Measurements from ENCODE around the gene PI16.

DNA sequence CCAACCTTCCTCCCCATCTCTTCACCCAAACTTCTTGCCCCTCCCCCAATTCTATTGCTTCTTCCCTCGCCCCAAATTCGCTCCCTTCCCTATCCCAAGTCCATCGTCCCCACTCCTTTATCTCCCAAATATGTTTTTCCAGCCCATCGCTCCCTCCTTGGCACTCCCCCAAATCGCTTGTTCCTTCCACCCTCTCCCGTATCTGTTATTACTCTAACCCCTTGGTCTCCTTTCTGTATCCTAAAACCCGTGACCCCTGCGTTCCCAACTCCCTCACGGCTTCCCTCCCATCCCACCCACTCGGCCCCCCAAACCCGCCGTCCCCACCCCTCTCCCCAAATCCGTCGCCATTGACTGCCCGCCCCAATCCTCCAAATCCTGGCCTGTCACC is 30.9 kb downstream of the PI16 start:
- TF ChIP-seq FOXJ3 (CRISPR knock-in tag; IDR thresholded peaks at IDR 0.05; ENCODE audit: borderline replicate concordance) (no peak), ELF4 (CRISPR knock-in tag; IDR thresholded peaks at IDR 0.05; ENCODE audit: low read depth) (no peak), SP1 (CRISPR knock-in tag; conservative IDR thresholded peaks at IDR 0.05) (no peak), IRF2 (CRISPR knock-in tag; IDR thresholded peaks at IDR 0.05; ENCODE audit: borderline replicate concordance, low read depth) (no peak), RELA (CRISPR knock-in tag; IDR thresholded peaks at IDR 0.05; ENCODE audit: borderline replicate concordance) (no peak)
- TF ChIP-seq, protein P1, sequence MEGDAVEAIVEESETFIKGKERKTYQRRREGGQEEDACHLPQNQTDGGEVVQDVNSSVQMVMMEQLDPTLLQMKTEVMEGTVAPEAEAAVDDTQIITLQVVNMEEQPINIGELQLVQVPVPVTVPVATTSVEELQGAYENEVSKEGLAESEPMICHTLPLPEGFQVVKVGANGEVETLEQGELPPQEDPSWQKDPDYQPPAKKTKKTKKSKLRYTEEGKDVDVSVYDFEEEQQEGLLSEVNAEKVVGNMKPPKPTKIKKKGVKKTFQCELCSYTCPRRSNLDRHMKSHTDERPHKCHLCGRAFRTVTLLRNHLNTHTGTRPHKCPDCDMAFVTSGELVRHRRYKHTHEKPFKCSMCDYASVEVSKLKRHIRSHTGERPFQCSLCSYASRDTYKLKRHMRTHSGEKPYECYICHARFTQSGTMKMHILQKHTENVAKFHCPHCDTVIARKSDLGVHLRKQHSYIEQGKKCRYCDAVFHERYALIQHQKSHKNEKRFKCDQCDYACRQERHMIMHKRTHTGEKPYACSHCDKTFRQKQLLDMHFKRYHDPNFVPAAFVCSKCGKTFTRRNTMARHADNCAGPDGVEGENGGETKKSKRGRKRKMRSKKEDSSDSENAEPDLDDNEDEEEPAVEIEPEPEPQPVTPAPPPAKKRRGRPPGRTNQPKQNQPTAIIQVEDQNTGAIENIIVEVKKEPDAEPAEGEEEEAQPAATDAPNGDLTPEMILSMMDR (IDR thresholded peaks at IDR 0.05) = no peak
- TF ChIP-seq, protein P2, sequence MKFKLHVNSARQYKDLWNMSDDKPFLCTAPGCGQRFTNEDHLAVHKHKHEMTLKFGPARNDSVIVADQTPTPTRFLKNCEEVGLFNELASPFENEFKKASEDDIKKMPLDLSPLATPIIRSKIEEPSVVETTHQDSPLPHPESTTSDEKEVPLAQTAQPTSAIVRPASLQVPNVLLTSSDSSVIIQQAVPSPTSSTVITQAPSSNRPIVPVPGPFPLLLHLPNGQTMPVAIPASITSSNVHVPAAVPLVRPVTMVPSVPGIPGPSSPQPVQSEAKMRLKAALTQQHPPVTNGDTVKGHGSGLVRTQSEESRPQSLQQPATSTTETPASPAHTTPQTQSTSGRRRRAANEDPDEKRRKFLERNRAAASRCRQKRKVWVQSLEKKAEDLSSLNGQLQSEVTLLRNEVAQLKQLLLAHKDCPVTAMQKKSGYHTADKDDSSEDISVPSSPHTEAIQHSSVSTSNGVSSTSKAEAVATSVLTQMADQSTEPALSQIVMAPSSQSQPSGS (CRISPR knock-in tag; IDR thresholded peaks at IDR 0.05; ENCODE audit: borderline replicate concordance, low read depth) = no peak
- TF ChIP-seq, protein P3, sequence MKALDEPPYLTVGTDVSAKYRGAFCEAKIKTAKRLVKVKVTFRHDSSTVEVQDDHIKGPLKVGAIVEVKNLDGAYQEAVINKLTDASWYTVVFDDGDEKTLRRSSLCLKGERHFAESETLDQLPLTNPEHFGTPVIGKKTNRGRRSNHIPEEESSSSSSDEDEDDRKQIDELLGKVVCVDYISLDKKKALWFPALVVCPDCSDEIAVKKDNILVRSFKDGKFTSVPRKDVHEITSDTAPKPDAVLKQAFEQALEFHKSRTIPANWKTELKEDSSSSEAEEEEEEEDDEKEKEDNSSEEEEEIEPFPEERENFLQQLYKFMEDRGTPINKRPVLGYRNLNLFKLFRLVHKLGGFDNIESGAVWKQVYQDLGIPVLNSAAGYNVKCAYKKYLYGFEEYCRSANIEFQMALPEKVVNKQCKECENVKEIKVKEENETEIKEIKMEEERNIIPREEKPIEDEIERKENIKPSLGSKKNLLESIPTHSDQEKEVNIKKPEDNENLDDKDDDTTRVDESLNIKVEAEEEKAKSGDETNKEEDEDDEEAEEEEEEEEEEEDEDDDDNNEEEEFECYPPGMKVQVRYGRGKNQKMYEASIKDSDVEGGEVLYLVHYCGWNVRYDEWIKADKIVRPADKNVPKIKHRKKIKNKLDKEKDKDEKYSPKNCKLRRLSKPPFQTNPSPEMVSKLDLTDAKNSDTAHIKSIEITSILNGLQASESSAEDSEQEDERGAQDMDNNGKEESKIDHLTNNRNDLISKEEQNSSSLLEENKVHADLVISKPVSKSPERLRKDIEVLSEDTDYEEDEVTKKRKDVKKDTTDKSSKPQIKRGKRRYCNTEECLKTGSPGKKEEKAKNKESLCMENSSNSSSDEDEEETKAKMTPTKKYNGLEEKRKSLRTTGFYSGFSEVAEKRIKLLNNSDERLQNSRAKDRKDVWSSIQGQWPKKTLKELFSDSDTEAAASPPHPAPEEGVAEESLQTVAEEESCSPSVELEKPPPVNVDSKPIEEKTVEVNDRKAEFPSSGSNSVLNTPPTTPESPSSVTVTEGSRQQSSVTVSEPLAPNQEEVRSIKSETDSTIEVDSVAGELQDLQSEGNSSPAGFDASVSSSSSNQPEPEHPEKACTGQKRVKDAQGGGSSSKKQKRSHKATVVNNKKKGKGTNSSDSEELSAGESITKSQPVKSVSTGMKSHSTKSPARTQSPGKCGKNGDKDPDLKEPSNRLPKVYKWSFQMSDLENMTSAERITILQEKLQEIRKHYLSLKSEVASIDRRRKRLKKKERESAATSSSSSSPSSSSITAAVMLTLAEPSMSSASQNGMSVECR (CRISPR knock-in tag; IDR thresholded peaks at IDR 0.05; ENCODE audit: borderline replicate concordance) = no peak
- TF ChIP-seq, protein P4, sequence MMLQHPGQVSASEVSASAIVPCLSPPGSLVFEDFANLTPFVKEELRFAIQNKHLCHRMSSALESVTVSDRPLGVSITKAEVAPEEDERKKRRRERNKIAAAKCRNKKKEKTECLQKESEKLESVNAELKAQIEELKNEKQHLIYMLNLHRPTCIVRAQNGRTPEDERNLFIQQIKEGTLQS (CRISPR knock-in tag; conservative IDR thresholded peaks at IDR 0.05) = no peak
- TF ChIP-seq, protein P5, sequence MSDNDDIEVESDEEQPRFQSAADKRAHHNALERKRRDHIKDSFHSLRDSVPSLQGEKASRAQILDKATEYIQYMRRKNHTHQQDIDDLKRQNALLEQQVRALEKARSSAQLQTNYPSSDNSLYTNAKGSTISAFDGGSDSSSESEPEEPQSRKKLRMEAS (CRISPR knock-in tag; IDR thresholded peaks at IDR 0.05) = no peak
- TF ChIP-seq, protein P6, sequence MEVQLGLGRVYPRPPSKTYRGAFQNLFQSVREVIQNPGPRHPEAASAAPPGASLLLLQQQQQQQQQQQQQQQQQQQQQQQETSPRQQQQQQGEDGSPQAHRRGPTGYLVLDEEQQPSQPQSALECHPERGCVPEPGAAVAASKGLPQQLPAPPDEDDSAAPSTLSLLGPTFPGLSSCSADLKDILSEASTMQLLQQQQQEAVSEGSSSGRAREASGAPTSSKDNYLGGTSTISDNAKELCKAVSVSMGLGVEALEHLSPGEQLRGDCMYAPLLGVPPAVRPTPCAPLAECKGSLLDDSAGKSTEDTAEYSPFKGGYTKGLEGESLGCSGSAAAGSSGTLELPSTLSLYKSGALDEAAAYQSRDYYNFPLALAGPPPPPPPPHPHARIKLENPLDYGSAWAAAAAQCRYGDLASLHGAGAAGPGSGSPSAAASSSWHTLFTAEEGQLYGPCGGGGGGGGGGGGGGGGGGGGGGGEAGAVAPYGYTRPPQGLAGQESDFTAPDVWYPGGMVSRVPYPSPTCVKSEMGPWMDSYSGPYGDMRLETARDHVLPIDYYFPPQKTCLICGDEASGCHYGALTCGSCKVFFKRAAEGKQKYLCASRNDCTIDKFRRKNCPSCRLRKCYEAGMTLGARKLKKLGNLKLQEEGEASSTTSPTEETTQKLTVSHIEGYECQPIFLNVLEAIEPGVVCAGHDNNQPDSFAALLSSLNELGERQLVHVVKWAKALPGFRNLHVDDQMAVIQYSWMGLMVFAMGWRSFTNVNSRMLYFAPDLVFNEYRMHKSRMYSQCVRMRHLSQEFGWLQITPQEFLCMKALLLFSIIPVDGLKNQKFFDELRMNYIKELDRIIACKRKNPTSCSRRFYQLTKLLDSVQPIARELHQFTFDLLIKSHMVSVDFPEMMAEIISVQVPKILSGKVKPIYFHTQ (CRISPR knock-in tag; IDR thresholded peaks at IDR 0.05) = no peak
- TF ChIP-seq, protein P7, sequence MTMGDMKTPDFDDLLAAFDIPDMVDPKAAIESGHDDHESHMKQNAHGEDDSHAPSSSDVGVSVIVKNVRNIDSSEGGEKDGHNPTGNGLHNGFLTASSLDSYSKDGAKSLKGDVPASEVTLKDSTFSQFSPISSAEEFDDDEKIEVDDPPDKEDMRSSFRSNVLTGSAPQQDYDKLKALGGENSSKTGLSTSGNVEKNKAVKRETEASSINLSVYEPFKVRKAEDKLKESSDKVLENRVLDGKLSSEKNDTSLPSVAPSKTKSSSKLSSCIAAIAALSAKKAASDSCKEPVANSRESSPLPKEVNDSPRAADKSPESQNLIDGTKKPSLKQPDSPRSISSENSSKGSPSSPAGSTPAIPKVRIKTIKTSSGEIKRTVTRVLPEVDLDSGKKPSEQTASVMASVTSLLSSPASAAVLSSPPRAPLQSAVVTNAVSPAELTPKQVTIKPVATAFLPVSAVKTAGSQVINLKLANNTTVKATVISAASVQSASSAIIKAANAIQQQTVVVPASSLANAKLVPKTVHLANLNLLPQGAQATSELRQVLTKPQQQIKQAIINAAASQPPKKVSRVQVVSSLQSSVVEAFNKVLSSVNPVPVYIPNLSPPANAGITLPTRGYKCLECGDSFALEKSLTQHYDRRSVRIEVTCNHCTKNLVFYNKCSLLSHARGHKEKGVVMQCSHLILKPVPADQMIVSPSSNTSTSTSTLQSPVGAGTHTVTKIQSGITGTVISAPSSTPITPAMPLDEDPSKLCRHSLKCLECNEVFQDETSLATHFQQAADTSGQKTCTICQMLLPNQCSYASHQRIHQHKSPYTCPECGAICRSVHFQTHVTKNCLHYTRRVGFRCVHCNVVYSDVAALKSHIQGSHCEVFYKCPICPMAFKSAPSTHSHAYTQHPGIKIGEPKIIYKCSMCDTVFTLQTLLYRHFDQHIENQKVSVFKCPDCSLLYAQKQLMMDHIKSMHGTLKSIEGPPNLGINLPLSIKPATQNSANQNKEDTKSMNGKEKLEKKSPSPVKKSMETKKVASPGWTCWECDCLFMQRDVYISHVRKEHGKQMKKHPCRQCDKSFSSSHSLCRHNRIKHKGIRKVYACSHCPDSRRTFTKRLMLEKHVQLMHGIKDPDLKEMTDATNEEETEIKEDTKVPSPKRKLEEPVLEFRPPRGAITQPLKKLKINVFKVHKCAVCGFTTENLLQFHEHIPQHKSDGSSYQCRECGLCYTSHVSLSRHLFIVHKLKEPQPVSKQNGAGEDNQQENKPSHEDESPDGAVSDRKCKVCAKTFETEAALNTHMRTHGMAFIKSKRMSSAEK (CRISPR knock-in tag; IDR thresholded peaks at IDR 0.05; ENCODE audit: borderline replicate concordance) = no peak
